ENCODE results near the gene TEX47.

TEX47 gene

DNA sequence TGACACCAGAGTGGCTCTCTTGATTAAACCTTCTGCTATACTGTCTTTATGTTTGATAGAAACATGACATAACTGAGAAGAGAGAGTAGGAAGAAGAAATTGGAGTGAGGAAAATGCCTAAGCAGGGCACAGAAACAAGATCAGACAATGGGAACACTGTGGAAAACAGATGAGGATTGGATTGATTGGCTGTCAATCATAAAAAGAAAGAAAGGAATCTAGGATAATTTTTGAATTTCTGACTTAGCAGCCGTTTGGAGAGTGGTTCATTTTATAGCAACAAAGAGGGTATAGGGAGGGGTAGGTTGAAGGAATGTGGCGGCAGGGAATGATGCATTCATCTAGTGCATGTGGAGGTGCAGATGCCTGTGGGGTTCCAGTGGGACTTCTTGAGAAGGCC lies 7.8 kb downstream of the TEX47 start:
- H3K27me3 ChIP-seq (ENCODE audit: control insufficient read depth, insufficient read depth, low read length): no peaks in the 10 kb centered on the region
- H3K4me3 ChIP-seq (ENCODE audit: low read depth, low read length): no peak overlapping the region
- H3K36me3 ChIP-seq (ENCODE audit: control insufficient read depth, insufficient read depth, low read length): no peaks in the 10 kb centered on the region
- H3K27ac ChIP-seq (ENCODE audit: low read depth, low read length): no peak overlapping the region
- H3K9me3 ChIP-seq (ENCODE audit: control insufficient read depth, insufficient read depth, low read length): no peaks in the 10 kb centered on the region
- H3K4me1 ChIP-seq (ENCODE audit: control insufficient read depth, insufficient read depth, low read length): no peaks in the 10 kb centered on the region
- H3K9ac ChIP-seq (ENCODE audit: low read depth, low read length): no peak overlapping the region

DNA sequence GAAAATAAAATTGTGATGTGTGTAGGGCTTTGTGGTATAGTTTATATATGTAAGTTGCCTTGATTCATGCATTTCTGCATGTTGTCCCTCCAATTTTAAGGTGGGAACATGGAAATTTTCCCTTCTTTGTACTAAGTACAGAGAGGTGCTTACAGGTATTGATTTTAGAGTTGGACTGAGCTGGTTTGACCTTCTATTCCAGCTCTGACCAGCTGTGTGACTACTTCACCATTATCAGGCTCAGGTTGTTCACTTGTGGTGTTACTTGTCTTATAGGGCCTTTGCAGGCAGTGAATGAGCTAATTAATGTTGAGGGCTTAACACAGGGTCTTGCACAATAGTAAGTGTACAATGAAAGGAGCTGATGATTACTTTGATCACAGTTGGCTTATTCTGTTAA lies 19.7 kb downstream of the TEX47 start:
- H3K4me3 ChIP-seq (ENCODE audit: low read depth, low read length): no peak overlapping the region
- no peaks in the 10 kb centered on the region for H3K4me1 ChIP-seq (ENCODE audit: control insufficient read depth, insufficient read depth, low read length)
- H3K9me3 ChIP-seq (ENCODE audit: control insufficient read depth, insufficient read depth, low read length): no peaks in the 10 kb centered on the region
- H3K9ac ChIP-seq (ENCODE audit: low read depth, low read length): no peak overlapping the region
- no peaks in the 10 kb centered on the region for H3K27me3 ChIP-seq (ENCODE audit: control insufficient read depth, insufficient read depth, low read length)
- H3K36me3 ChIP-seq (ENCODE audit: control insufficient read depth, insufficient read depth, low read length): no peaks in the 10 kb centered on the region
- no peak overlapping the region for H3K27ac ChIP-seq (ENCODE audit: low read depth, low read length)

DNA sequence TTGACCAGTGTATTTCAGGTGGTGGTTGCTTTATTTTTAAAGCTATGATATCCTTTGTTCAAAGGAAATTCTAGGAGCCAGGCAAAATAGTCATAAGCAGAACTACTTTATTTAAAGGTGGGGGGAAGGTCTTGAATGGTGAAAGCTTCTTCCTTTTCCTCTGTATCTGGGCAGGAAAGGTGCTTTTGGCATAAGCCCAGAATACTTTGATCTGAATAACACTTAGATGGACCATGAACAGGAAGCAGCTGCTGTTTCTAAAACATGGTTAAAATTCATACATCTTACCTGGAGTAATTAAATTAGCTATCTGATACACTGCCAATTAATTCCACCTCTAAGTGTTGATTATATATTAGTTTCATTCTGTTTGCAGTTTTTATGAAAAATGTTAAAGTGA lies 22.8 kb downstream of the TEX47 start:
- Histone ChIP-seq H3K9me3 (ENCODE audit: control insufficient read depth, insufficient read depth, low read length) (no peaks in the 10 kb centered on the region), H3K27ac (ENCODE audit: low read depth, low read length) (no peak overlapping the region), H3K27me3 (ENCODE audit: control insufficient read depth, insufficient read depth, low read length) (no peaks in the 10 kb centered on the region), H3K36me3 (ENCODE audit: control insufficient read depth, insufficient read depth, low read length) (no peaks in the 10 kb centered on the region), H3K4me3 (ENCODE audit: low read depth, low read length) (no peak overlapping the region), H3K9ac (ENCODE audit: low read depth, low read length) (no peak overlapping the region), H3K4me1 (ENCODE audit: control insufficient read depth, insufficient read depth, low read length) (no peaks in the 10 kb centered on the region)

DNA sequence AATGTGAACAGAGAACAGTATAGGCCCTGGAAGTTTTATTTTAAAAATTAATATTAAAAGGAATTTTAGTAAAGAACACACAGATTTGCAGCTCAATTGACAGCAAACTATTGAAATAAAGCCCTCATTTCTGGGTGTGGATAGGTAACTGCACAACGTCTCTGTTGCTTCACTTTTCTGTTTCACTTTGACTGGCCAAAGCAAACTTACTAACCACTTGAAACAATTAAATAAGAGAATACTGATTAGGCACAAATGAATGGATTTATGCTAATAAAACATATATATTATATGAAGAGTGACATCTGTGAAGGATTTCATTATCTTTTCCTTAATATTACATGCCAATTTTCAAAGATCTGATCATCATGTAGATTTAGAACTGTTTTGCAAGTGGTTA lies 24.1 kb downstream of the TEX47 start:
- no peak overlapping the region for H3K4me3 ChIP-seq (ENCODE audit: low read depth, low read length)
- no peaks in the 10 kb centered on the region for H3K4me1 ChIP-seq (ENCODE audit: control insufficient read depth, insufficient read depth, low read length)
- no peak overlapping the region for H3K9ac ChIP-seq (ENCODE audit: low read depth, low read length)
- H3K27me3 ChIP-seq (ENCODE audit: control insufficient read depth, insufficient read depth, low read length): no peaks in the 10 kb centered on the region
- no peaks in the 10 kb centered on the region for H3K9me3 ChIP-seq (ENCODE audit: control insufficient read depth, insufficient read depth, low read length)
- no peaks in the 10 kb centered on the region for H3K36me3 ChIP-seq (ENCODE audit: control insufficient read depth, insufficient read depth, low read length)
- no peak overlapping the region for H3K27ac ChIP-seq (ENCODE audit: low read depth, low read length)

DNA sequence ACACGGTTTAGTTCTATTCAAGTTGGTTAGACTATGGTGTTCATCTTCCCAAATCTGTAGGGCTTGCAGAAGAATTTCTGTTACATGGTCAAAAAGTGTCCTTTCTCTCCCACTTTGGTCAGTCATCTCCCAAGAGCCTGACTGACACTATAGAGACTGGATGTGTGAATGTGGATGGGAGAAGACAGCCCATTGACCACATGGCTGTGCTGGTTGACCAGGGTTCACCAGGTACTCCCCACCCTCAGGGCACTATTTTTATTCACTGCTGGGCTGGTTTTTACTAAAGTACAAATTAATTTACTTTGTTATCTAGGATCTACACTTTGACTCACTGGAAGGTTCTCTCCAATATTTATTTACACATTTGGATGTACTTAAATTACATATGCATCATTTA lies 33.8 kb downstream of the TEX47 start:
- Histone ChIP-seq H3K9ac (ENCODE audit: low read depth, low read length) (no peak overlapping the region), H3K4me3 (ENCODE audit: low read depth, low read length) (no peak overlapping the region), H3K9me3 (ENCODE audit: control insufficient read depth, insufficient read depth, low read length) (no peaks in the 10 kb centered on the region), H3K27ac (ENCODE audit: low read depth, low read length) (no peak overlapping the region), H3K27me3 (ENCODE audit: control insufficient read depth, insufficient read depth, low read length) (peaks cover 47% of the 10 kb centered on the region), H3K4me1 (ENCODE audit: control insufficient read depth, insufficient read depth, low read length) (peaks cover 9% of the 10 kb centered on the region; the same call in 1 of the 2 replicates), H3K36me3 (ENCODE audit: control insufficient read depth, insufficient read depth, low read length) (no peaks in the 10 kb centered on the region)

DNA sequence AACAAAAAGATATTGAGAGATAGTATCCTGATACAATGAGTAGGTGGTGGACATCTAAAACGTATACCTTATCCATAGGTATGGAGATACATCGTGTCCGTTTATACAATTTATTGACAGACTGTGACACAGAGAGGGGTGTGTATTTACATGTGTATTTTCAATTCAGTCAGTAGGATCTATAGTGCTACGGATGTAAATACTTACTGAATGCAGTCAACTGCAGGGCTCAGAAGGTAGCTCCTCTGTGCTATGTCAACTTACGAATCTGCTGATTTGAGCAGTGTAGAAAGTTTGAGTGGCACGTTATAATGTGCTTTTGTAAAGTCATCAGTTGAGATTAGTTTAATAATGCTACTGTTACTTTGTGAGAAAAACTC lies 35.4 kb downstream of the TEX47 start:
- peaks cover 47% of the 10 kb centered on the region for H3K27me3 ChIP-seq (ENCODE audit: control insufficient read depth, insufficient read depth, low read length)
- peak overlapping the region; percentile 64 for H3K4me3 ChIP-seq (ENCODE audit: low read depth, low read length)
- peaks cover 9% of the 10 kb centered on the region; the same call in 1 of the 2 replicates for H3K4me1 ChIP-seq (ENCODE audit: control insufficient read depth, insufficient read depth, low read length)
- no peaks in the 10 kb centered on the region for H3K9me3 ChIP-seq (ENCODE audit: control insufficient read depth, insufficient read depth, low read length)
- H3K9ac ChIP-seq (ENCODE audit: low read depth, low read length): no peak overlapping the region
- no peak overlapping the region for H3K27ac ChIP-seq (ENCODE audit: low read depth, low read length)
- H3K36me3 ChIP-seq (ENCODE audit: control insufficient read depth, insufficient read depth, low read length): no peaks in the 10 kb centered on the region

DNA sequence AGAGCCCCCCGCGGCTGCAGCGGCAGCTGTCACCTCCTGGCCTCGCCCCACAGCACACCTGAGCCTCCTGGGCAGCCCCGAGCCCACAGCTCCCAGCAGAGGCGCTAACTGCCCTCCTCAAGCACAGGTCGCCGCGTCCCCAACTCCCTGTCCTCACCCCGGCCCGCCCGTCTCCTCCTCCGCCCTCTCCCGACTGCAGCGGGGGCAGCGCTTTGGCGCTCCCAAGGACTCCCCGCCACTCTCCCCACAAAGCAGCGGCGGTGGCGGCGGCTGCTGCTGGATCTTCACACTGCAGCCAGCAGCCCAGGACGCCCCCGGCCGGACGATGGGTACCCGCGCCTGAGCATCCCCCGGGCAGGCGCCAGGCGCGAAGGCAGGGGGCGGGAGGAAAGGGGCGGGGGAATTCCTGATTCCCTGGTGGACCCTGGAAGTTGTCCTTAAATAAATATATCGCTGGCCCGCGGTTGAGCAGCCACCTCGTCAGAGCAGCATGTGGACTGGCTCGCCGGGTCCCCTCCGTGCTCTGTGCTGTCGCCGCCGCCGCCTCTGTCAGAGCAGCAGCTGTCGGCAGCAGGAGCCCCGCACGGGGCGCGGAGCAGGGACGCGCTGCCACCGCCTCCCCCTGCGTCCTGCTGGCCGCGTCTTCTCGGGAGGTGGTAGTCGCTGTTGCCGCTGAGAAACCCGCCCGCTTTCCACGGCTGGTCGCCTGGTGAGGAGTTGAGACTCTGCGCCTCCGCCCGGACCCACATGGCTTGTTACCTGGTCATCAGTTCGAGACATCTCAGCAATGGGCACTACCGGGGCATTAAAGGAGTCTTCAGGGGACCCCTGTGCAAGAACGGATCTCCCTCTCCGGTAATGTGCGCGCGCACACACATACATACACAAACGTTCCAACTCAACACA lies 36.1 kb downstream of the TEX47 start, which contains the start of gene ZNF804B:
Gene ZNF804B, plus strand, starts transcription at position 471 of the 906 bp plus-strand sequence. Its CDS starts 277 bp downstream, at position 748.
- peaks cover 47% of the 10 kb centered on the region for H3K27me3 ChIP-seq (ENCODE audit: control insufficient read depth, insufficient read depth, low read length)
- H3K4me3 ChIP-seq (ENCODE audit: low read depth, low read length): peak within 1 kb of the TSS; percentile 64
- H3K27ac ChIP-seq (ENCODE audit: low read depth, low read length): no peak within 1 kb of the TSS
- no peak within 1 kb of the TSS for H3K9ac ChIP-seq (ENCODE audit: low read depth, low read length)
- no peaks in the 10 kb centered on the region for H3K36me3 ChIP-seq (ENCODE audit: control insufficient read depth, insufficient read depth, low read length)
- H3K9me3 ChIP-seq (ENCODE audit: control insufficient read depth, insufficient read depth, low read length): no peaks in the 10 kb centered on the region
- H3K4me1 ChIP-seq (ENCODE audit: control insufficient read depth, insufficient read depth, low read length): peaks cover 9% of the 10 kb centered on the region; the same call in 1 of the 2 replicates

DNA sequence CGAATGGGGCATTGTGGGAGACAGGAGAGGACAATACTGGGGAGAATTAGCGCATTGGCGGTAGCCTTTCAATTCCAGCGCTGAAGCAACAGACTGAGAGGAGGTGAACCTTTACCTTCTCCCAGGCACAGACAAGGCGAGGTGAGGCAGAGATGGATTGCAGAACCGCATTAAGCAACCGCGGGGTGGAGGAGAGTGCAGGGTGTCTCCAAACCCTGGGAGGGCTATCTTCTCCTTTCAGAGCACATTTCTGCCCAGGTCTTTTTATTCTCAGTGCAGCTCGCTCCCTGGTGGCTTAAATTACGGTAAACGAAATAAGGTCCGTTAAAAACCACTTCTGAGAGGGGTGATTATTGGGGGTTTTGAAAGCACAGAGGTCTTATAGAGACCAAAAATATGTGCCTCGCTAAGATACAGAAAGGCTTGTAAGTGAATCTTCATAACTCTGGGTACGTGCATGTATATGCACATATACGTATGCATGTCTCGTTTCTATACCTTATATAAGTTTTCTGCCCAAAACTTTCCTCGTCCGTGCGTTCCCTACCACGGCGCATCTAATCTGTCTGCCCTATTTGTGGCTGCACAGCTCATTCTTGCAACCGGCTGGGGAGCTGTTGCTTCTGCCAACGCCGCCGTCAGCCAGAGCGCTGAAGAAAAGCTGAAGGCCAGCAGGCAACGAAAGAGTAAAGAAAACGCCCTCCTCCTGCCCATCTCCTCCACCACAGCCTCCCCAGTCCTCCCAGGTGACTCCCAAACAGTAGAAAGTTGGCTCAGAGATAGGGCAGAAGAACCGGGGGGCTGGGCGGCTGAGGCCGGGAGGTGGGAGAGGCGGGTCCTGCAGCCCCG lies 36.9 kb downstream of the TEX47 start:
- Histone ChIP-seq H3K36me3 (ENCODE audit: control insufficient read depth, insufficient read depth, low read length) (no peaks in the 10 kb centered on the region), H3K27me3 (ENCODE audit: control insufficient read depth, insufficient read depth, low read length) (peaks cover 47% of the 10 kb centered on the region), H3K4me1 (ENCODE audit: control insufficient read depth, insufficient read depth, low read length) (peaks cover 9% of the 10 kb centered on the region; the same call in 1 of the 2 replicates), H3K9ac (ENCODE audit: low read depth, low read length) (no peak overlapping the region), H3K4me3 (ENCODE audit: low read depth, low read length) (peak overlapping the region; percentile 64), H3K9me3 (ENCODE audit: control insufficient read depth, insufficient read depth, low read length) (no peaks in the 10 kb centered on the region), H3K27ac (ENCODE audit: low read depth, low read length) (no peak overlapping the region)

DNA sequence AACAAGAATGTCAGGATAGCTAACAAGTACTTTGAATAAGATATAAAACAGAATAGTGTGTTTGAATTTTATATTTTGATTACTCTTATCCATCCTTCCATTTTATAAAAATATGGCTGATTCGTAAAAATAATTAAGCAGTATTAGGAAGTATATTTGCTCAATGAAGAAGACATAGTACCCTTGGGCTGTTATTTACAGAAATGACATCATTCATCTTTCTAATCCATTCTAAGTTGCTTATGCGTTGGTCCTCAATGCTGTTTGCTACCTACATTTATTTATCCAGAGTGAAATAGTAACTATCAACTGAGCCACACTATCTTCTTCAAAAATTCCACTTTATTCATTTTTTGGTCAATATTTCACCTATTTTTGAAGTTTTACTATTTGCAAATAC lies 38.2 kb downstream of the TEX47 start:
- H3K27ac ChIP-seq (ENCODE audit: low read depth, low read length): no peak overlapping the region
- no peak overlapping the region for H3K4me3 ChIP-seq (ENCODE audit: low read depth, low read length)
- peaks cover 47% of the 10 kb centered on the region for H3K27me3 ChIP-seq (ENCODE audit: control insufficient read depth, insufficient read depth, low read length)
- no peak overlapping the region for H3K9ac ChIP-seq (ENCODE audit: low read depth, low read length)
- peaks cover 9% of the 10 kb centered on the region; the same call in 1 of the 2 replicates for H3K4me1 ChIP-seq (ENCODE audit: control insufficient read depth, insufficient read depth, low read length)
- H3K36me3 ChIP-seq (ENCODE audit: control insufficient read depth, insufficient read depth, low read length): no peaks in the 10 kb centered on the region
- H3K9me3 ChIP-seq (ENCODE audit: control insufficient read depth, insufficient read depth, low read length): no peaks in the 10 kb centered on the region

DNA sequence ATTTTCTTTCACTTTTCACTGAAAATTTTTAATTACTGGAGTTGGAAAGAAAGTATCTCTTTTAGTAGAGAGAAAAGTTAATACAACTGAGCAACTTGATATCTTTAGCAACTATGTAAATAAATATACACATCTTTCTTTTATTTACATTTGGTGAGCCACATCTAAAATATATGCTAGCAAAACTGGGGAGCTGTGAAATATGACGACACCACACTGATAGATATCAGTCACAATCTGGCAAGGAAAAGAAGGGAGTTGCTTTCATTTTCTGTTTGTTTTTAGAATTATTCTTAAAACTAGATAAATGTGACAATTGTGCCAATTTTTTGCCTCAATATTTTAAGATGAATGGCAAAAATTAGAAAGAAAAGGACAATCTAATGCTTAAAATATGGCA lies 38.7 kb downstream of the TEX47 start:
- Histone ChIP-seq H3K4me1 (ENCODE audit: control insufficient read depth, insufficient read depth, low read length) (peaks cover 9% of the 10 kb centered on the region; the same call in 1 of the 2 replicates), H3K27me3 (ENCODE audit: control insufficient read depth, insufficient read depth, low read length) (peaks cover 47% of the 10 kb centered on the region), H3K4me3 (ENCODE audit: low read depth, low read length) (no peak overlapping the region), H3K9me3 (ENCODE audit: control insufficient read depth, insufficient read depth, low read length) (no peaks in the 10 kb centered on the region), H3K36me3 (ENCODE audit: control insufficient read depth, insufficient read depth, low read length) (no peaks in the 10 kb centered on the region), H3K9ac (ENCODE audit: low read depth, low read length) (no peak overlapping the region), H3K27ac (ENCODE audit: low read depth, low read length) (no peak overlapping the region)

DNA sequence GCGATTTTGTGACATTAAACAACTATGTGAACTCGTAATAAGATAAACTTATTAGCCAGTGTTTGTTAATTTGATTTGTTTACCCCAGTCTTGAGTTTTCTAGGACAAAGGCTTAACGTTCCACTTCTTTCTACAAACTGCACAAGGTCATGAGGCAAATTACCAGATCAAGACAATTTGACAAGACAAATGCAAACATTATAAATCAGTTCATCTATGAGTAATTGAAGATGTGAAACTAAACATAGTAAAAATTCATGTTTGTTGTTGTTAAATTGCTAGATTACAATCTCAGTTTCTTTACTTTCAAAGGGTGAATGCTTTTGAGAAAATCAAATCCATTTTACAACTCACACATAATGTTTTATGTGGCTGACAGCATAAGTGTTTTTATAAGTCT lies 49.4 kb downstream of the TEX47 start:
- Histone ChIP-seq H3K4me1 (ENCODE audit: control insufficient read depth, insufficient read depth, low read length) (no peaks in the 10 kb centered on the region), H3K27me3 (ENCODE audit: control insufficient read depth, insufficient read depth, low read length) (no peaks in the 10 kb centered on the region), H3K36me3 (ENCODE audit: control insufficient read depth, insufficient read depth, low read length) (no peaks in the 10 kb centered on the region), H3K4me3 (ENCODE audit: low read depth, low read length) (no peak overlapping the region), H3K9me3 (ENCODE audit: control insufficient read depth, insufficient read depth, low read length) (no peaks in the 10 kb centered on the region), H3K9ac (ENCODE audit: low read depth, low read length) (no peak overlapping the region), H3K27ac (ENCODE audit: low read depth, low read length) (no peak overlapping the region)
